Upper lobe of left lung (tissue), 4 donors: ENCODE measurements around the gene RIN1.

ENCODE experiments used
- CTCF ChIP-seq, 6 experiments: fragments of 450-650 bp in 4 of 6; fragments of 200-600 bp in 2 of 6; sonication (generic) in 2 of 6; IDR thresholded peaks; one replicate each; pipeline ENCODE4 v1.5.1; 2016 to 2019; ENCODE audit warnings: antibody characterized with exemption in 6 of 6
- POLR2A ChIP-seq, 4 donors: fragments of 450-650 bp; IDR thresholded peaks; one replicate each; pipeline ENCODE4 v1.5.1; 2016 to 2017; ENCODE audit warnings: antibody characterized with exemption in 4 of 4, mild to moderate bottlenecking in 2 of 4

GRCh38 chr11:66315921-66316811 is 20.1 kb downstream of the RIN1 start:
- TF ChIP-seq CTCF (IDR thresholded peaks at IDR 0.05) (no peak), POLR2A (IDR thresholded peaks at IDR 0.05) (no peak)
